Ectodermal cell (in vitro differentiated cells): ENCODE measurements around the gene DAB1.
A peak's percentile ranks its signal among the peaks of the same experiment; 100 is the strongest.

ENCODE experiments used
- H3K27ac ChIP-seq: 2 replicates; pipeline ENCODE4 v1.7.0; 2013; ENCODE audit warnings: mild to moderate bottlenecking, low read depth, low read length; ENCODE audit not compliant: insufficient read depth, poor library complexity, severe bottlenecking
- H3K27me3 ChIP-seq: 2 replicates; pipeline ENCODE4 v1.7.0; 2013; ENCODE audit warnings: mild to moderate bottlenecking, low read length; ENCODE audit not compliant: insufficient read depth, control insufficient read depth, poor library complexity, severe bottlenecking
- H3K36me3 ChIP-seq: one replicate; pipeline ENCODE4 v1.7.0; 2013; ENCODE audit warnings: low read length; ENCODE audit not compliant: control insufficient read depth, insufficient read depth
- H3K4me1 ChIP-seq: one replicate; pipeline ENCODE4 v1.7.0; 2013; ENCODE audit warnings: low read length; ENCODE audit not compliant: control insufficient read depth, insufficient read depth
- H3K4me3 ChIP-seq: 2 replicates; pipeline ENCODE4 v1.7.0; 2013; ENCODE audit warnings: low read depth, low read length, control low read depth; ENCODE audit not compliant: insufficient read depth
- H3K9me3 ChIP-seq: 2 replicates; pipeline ENCODE4 v1.7.0; 2013; ENCODE audit warnings: mild to moderate bottlenecking, low read length, moderate library complexity; ENCODE audit not compliant: control insufficient read depth
- WGBS, 2 experiments: methylation state at CpG; one replicate each; pipeline ENCODE4 v1.1.7; 2013; ENCODE audit warnings: missing lambda C conversion rate in 2 of 2; 5-methylcytosine and 5-hydroxymethylcytosine counted together

The DAB1 gene

DNA sequence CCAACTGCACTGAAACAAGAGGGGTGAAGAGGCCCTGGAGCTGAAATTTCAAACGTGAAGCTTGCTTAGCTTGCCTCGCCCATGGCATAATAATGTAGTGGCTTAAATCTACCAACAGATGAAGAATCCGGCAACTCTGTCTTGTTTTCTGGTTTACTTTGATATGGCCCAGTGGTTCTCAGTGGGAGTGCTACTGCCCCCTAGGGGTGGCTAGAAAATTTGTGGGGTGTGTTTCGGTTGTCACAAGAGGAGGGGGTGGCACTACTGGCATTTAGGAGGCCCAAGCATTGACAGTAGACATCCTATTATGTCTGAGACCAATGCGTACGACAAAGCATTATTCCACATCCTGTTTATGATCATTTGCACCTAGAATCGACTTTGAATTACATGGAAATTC lies 406.1 kb downstream of the DAB1 start:
- no peak overlapping the region for H3K4me3 ChIP-seq
- H3K4me1 ChIP-seq: peaks cover 6% of the 10 kb centered on the region
- WGBS, 2 experiments: 83 to 88% methylated on average over 7 of the region's 7 CpGs
- no peaks in the 10 kb centered on the region for H3K36me3 ChIP-seq
- no peaks in the 10 kb centered on the region for H3K27me3 ChIP-seq
- no peaks in the 10 kb centered on the region for H3K9me3 ChIP-seq
- H3K27ac ChIP-seq: no peak overlapping the region

DNA sequence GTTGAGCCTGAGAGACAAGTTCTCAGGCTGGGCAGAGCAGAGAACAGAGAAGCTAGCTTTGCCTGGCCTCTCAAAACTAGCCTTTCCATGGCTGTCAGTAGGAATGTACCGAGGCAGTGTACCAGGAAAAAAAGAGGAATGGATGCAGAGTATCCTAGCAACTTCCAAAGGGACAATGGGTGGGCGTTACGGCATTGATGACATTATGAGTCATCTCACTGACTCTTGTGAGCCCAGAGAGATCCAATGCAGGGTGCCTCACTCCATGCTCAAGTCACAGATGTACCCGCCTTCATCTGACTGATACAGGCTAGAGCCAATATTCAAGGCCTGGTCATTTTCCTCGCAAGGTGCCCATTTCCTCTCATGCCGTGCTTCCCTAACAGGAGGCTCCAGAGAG lies 406.7 kb downstream of the DAB1 start:
- Histone ChIP-seq H3K4me3 (no peak overlapping the region), H3K4me1 (peaks cover 6% of the 10 kb centered on the region), H3K27ac (peak overlapping the region; percentile 29), H3K9me3 (no peaks in the 10 kb centered on the region), H3K27me3 (no peaks in the 10 kb centered on the region), H3K36me3 (no peaks in the 10 kb centered on the region)
- 82 to 87% methylated on average over 6 of the region's 6 CpGs for WGBS, 2 experiments

DNA sequence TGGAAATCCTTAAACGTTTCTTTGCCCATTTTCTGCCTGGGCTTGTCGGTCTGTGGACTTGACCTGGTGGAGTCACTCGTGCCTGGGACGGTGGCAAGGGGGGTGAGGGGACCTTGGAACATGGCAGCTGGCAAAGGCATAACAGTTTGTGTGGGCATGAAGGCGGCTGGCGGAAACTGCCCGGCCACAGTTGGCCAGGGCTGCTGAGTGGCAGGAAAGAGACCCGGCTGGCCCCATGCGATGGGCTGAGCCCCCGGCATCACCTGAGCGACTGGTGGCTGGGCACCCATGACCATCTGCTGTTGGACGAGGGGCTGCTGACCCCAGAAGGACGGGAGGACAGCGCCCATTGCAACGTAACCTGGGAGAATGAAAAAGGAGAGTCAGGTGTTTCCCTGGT lies 408.8 kb downstream of the DAB1 start:
- Histone ChIP-seq H3K4me1 (peaks cover 6% of the 10 kb centered on the region), H3K9me3 (no peaks in the 10 kb centered on the region), H3K4me3 (no peak overlapping the region), H3K27me3 (no peaks in the 10 kb centered on the region), H3K36me3 (no peaks in the 10 kb centered on the region), H3K27ac (no peak overlapping the region)
- WGBS, 2 experiments: 95 to 96% methylated on average over 15 of the region's 15 CpGs

DNA sequence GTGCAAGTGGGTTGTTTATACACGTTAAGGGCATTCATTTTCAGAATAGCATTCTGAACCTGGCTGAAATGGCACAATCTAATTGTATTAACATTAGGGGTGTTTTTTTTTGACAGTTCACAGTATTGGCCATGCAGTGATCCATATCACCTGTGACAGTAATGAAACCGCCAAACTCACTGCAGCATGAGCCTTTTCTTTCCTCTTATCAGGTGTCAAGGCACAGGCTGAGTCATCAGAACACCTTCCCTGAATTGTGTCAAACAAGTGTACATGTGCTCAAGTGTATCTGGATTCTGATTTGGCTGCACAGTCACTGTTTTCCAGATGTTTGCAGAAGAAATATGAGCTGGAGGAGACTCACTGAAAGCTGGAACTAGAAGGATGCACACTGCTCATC lies 410.3 kb downstream of the DAB1 start:
- 90 to 92% methylated on average over 2 of the region's 2 CpGs for WGBS, 2 experiments

DNA sequence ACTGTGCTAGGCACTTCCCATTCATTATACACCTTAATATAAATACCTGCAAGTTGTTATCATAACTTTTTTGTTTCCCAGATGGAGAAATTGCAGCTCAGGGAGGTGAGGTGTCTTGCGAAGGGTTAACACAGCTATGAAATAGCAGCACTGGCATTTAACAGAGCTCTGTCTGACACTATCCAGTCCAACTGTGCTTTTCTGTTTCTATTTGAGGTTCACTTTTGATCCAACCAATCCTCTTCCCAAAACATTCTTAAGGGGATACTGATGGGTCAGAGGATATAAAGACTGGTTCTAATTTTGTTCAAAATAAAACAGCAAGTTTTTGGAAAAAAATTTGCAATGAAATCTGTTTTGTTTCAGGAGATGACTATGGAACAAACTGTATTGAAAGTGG lies 411.5 kb downstream of the DAB1 start:
- H3K4me3 ChIP-seq: no peak overlapping the region
- no peaks in the 10 kb centered on the region for H3K27me3 ChIP-seq
- H3K4me1 ChIP-seq: peaks cover 6% of the 10 kb centered on the region
- WGBS, 2 experiments: 96 to 100% methylated on average over 1 of the region's 1 CpG
- no peaks in the 10 kb centered on the region for H3K36me3 ChIP-seq
- H3K27ac ChIP-seq: no peak overlapping the region
- no peaks in the 10 kb centered on the region for H3K9me3 ChIP-seq

More for the DNA sequence above, 410.3 kb downstream of the DAB1 start:
- H3K9me3 ChIP-seq: no peaks in the 10 kb centered on the region
- no peaks in the 10 kb centered on the region for H3K36me3 ChIP-seq
- no peak overlapping the region for H3K27ac ChIP-seq
- no peaks in the 10 kb centered on the region for H3K27me3 ChIP-seq
- peaks cover 6% of the 10 kb centered on the region for H3K4me1 ChIP-seq
- H3K4me3 ChIP-seq: no peak overlapping the region

DNA sequence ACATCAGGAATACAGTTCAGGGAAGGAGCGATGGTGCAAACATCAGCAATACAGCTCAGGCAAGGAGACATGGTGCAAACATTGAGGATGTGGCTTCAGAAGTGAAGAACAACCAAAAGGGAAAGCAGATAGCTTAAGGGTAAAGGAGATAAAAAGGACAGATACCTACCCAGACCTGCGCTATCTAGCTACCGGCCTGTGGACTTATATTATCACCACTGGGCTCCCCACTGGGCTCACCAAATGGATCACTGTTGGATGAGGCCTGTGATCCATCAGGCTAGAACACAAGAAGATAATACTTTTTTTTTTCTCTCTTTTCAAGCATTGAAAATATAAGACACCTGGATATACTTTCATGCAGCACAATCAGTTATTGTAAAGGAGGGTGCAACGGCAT lies 413.3 kb downstream of the DAB1 start:
- no peak overlapping the region for H3K4me3 ChIP-seq
- 91 to 96% methylated on average over 3 to 4 of the region's 4 CpGs for WGBS, 2 experiments
- no peaks in the 10 kb centered on the region for H3K27me3 ChIP-seq
- H3K9me3 ChIP-seq: no peaks in the 10 kb centered on the region
- H3K4me1 ChIP-seq: no peaks in the 10 kb centered on the region
- H3K27ac ChIP-seq: no peak overlapping the region
- H3K36me3 ChIP-seq: no peaks in the 10 kb centered on the region

DNA sequence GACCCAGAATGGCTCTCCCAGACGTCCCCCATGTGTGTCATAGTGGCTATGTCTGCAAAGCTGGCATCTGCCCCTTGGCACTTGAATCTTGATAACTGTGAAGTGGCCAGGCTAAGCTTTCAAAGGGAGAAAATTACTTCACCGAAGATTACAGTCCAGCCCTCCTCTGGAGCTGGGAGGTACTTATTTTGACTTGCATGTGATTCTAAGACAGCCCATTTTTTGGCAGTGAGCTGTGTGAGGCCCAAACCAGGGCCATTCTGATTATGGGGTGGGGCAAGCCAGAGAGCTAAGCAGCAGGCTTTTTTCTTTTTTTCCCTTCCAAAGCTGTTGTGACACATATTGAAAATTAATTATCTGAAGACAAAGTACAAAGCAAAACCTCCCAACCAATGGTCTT lies 415.9 kb downstream of the DAB1 start:
- 91 to 96% methylated on average over 2 of the region's 2 CpGs for WGBS, 2 experiments
- Histone ChIP-seq H3K4me3 (no peak overlapping the region), H3K36me3 (no peaks in the 10 kb centered on the region), H3K27ac (no peak overlapping the region), H3K9me3 (no peaks in the 10 kb centered on the region), H3K4me1 (no peaks in the 10 kb centered on the region), H3K27me3 (no peaks in the 10 kb centered on the region)

DNA sequence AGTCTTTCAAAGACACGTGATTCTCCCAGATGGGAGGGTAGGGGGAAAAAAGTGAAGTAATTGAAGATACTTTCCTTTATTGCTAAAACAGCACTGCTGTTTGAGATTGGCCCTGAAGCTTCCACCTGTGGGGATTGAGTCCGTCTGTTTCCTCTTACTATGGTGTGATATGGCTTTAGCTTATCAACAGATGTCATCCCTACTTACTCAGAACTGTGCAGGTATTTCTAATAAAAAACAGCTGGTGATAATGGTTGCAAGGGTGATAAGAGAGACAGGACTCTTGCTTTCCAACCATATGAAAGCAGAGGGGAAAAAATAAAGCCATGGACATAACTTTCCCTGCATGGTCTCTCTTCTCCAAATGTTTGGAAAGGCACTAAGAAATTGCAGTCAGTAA lies 416.4 kb downstream of the DAB1 start:
- Histone ChIP-seq H3K36me3 (no peaks in the 10 kb centered on the region), H3K9me3 (no peaks in the 10 kb centered on the region), H3K27ac (no peak overlapping the region), H3K27me3 (no peaks in the 10 kb centered on the region), H3K4me1 (no peaks in the 10 kb centered on the region), H3K4me3 (no peak overlapping the region)
- 96% methylated on average over 2 of the region's 2 CpGs; no CpG with 5 or more reads in 1 of the 2 experiments for WGBS, 2 experiments

DNA sequence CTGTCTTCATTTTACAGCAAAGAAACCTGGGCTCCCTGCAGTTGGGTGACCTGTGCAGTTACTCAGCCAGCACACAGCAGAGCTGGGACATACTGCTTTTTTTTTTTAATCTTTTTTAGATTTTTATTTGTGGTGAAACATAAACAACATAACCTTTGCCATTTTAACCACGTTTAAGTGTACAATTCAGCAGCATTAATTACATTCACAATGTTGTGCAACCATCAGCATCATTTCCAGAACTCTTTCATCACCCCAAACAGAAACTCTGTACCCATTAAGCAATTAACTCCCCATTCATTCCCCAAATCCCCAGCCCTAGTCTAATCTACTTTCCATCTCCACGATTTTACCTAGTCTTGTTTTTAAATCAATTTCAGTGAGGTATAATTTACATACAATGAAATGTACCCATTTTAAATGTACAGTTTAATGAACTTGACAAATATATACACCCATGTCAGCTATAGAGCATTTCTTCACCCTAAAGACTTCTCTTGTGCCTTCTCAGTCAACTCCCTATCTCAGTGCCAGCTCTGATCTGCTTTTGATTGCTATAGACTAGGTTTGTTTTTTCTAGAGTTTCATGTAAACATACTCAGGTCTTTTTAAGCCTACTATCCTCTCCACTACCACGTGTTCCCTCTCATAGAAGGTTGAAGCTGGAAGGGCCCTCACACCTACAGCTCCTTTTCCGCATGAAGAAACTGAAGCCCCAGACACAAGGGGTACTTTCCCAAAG lies 420.3 kb downstream of the DAB1 start:
- Histone ChIP-seq H3K27ac (no peak overlapping the region), H3K27me3 (no peaks in the 10 kb centered on the region), H3K4me3 (no peak overlapping the region), H3K4me1 (no peaks in the 10 kb centered on the region), H3K36me3 (no peaks in the 10 kb centered on the region), H3K9me3 (no peaks in the 10 kb centered on the region)
- WGBS, 2 experiments: 92 to 97% methylated on average over 4 of the region's 4 CpGs

DNA sequence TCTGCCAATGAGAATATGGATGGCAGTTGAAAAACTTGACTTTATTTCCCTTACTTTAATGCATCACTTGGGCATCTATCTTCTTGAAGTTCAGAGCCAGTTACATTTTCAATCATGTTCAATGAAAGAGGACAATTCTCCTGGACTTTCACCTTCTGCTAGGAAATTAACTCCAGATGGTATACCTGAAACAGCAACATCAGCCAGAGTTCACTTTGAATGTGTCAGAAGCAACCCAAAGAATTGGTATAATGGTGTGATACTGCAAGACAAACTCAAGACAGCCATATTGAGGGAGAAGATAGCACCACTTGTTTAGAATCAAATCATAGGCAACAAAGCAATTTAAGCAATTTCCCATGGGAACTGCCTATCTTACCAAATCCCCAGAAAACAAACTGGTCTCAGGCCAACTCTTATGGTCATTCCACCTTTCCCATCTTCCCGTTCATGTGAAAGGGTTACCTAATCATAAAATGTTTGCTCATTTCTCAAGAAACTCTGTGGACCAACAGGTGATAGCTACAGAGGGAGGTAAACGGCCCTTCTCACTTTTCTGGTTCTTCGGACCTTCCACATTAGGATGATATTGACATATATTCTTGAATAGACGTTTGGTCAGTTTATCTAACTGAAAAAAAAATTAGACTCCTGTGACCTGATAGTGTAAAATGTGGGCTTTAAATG lies 428.3 kb downstream of the DAB1 start:
- no peaks in the 10 kb centered on the region for H3K9me3 ChIP-seq
- H3K4me3 ChIP-seq: no peak overlapping the region
- H3K36me3 ChIP-seq: no peaks in the 10 kb centered on the region
- 93% methylated on average over 3 to 4 of the region's 4 CpGs for WGBS, 2 experiments
- H3K4me1 ChIP-seq: no peaks in the 10 kb centered on the region
- no peaks in the 10 kb centered on the region for H3K27me3 ChIP-seq
- H3K27ac ChIP-seq: no peak overlapping the region
